ENCODE measurements around the gene GGTA1. TPM values are rescaled to one million over a fixed set of nuclear protein-coding genes. Genes with fewer than 3 reads are reported as not detected.
A peak's percentile ranks its signal among the peaks of the same experiment; 100 is the strongest.

The GGTA1 gene
- total RNA-seq, result 0.14 TPM in 1 of 2 replicates, not detected in the other

DNA sequence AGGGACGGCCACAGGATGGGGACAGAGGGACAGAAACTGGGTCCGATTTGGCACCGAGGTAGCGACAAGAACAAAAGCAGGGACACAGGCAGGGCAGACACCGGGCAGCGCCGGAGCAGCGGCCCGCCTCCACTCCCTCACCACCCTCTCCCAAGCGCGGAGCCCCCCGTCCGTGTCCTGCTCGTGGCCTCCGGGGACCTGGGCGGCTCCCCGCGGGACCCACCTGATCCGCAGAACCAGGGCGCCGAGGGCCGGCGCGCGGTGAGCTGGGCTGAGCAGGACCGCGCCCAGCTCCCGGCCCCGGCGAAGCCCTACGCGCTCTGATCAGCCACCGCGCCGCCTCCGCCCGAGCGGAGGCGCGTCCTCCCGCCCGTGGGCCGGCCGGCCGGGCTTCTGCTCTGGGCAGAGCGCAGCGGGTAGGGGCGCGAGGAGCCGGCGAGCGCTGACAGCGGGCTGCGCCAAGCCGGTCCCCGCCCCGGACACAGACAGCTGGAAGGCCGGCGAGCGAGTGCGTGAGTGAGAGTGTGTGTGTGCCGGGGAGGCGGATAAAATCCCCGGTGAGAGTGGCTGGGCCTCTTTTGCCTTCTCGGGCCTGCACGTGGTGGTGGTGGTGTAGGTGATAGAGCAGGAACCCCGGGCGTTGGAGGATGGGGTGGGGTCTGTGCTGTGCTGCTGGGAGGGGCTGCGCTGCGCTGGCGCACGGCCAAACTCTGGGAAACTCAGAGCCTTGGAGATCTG, at the start of gene GGTA1:
Gene GGTA1 (minus strand): TSS at position 418 of the 738 bp plus-strand sequence. CDS start 31,922 bp downstream, outside the sequence.
- TF ChIP-seq, protein P1, sequence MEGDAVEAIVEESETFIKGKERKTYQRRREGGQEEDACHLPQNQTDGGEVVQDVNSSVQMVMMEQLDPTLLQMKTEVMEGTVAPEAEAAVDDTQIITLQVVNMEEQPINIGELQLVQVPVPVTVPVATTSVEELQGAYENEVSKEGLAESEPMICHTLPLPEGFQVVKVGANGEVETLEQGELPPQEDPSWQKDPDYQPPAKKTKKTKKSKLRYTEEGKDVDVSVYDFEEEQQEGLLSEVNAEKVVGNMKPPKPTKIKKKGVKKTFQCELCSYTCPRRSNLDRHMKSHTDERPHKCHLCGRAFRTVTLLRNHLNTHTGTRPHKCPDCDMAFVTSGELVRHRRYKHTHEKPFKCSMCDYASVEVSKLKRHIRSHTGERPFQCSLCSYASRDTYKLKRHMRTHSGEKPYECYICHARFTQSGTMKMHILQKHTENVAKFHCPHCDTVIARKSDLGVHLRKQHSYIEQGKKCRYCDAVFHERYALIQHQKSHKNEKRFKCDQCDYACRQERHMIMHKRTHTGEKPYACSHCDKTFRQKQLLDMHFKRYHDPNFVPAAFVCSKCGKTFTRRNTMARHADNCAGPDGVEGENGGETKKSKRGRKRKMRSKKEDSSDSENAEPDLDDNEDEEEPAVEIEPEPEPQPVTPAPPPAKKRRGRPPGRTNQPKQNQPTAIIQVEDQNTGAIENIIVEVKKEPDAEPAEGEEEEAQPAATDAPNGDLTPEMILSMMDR (conservative IDR thresholded peaks at IDR 0.05; ENCODE audit: low read depth, low read length), result no peak
- no peak for DNase-seq (ENCODE audit: low read depth)
- H3K4me3 ChIP-seq (ENCODE audit: low read depth, low read length), result peak within 1 kb of the TSS; percentile 43

DNA sequence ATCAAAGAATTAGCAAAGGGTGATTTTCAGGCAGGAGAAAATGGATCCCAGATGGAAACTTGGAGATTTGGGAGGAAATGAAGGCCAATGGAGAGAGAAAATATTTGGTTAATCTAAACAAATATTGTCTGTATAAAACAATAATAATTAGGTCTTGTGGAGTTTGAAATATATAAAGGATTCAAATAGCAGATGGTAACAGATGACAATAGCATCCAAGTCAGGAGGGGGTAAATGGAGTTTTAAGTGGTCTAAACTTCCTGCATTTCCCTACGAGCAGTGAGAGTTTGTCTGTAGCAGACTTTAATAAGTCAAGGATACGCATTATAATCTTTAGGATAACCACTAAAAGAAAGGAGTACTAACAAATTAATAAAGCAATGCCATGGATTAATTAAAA, 49.0 kb upstream of the GGTA1 start:
- H3K4me3 ChIP-seq (ENCODE audit: low read depth, low read length), result no peak overlapping the region
- TF ChIP-seq, protein P1 (conservative IDR thresholded peaks at IDR 0.05; ENCODE audit: low read depth, low read length), result no peak
- no peak for DNase-seq (ENCODE audit: low read depth)

GRCh38 chr9:121545875-121546423, 46.3 kb upstream of the GGTA1 start:
- no peak for DNase-seq (ENCODE audit: low read depth)
- TF ChIP-seq, protein P1 (conservative IDR thresholded peaks at IDR 0.05; ENCODE audit: low read depth, low read length), result peak; percentile 89
- peak overlapping the region; percentile 28 for H3K4me3 ChIP-seq (ENCODE audit: low read depth, low read length)

- H3K4me3 ChIP-seq (ENCODE audit: low read depth, low read length), result no peak overlapping the region
- TF ChIP-seq, protein P1 (conservative IDR thresholded peaks at IDR 0.05; ENCODE audit: low read depth, low read length), result no peak
- DNase-seq (ENCODE audit: low read depth), result no peak
These were observed 45.7 kb upstream of the GGTA1 start for GRCh38 chr9:121545150-121545874.

GRCh38 chr9:121542025-121542424, 42.4 kb upstream of the GGTA1 start:
- H3K4me3 ChIP-seq (ENCODE audit: low read depth, low read length), result no peak overlapping the region
- DNase-seq (ENCODE audit: low read depth), result no peak
- TF ChIP-seq, protein P1 (conservative IDR thresholded peaks at IDR 0.05; ENCODE audit: low read depth, low read length), result no peak

DNA sequence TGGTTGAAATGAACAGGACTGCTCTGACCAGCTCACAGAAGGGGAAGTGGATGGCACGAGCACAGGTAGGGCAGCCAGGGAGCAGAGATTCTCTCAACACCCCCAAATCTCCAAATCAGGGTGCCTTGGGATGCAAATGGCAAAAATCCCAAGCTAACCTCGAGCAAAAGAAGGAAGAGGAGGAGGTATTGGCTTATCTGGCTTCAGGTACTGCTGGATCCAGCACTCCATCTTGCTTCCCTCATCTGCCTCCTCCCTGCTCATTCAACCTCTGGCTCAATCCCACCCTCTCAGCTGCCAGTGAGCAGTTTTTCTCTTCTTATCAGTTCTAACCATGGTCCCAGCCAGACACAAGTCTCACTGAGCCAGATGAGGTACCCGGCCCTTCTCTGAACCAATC, 41.6 kb upstream of the GGTA1 start:
- no peak for DNase-seq (ENCODE audit: low read depth)
- H3K4me3 ChIP-seq (ENCODE audit: low read depth, low read length), result no peak overlapping the region
- TF ChIP-seq, protein P1 (conservative IDR thresholded peaks at IDR 0.05; ENCODE audit: low read depth, low read length), result no peak

All from epithelial cell of proximal tubule (primary cell).